NT2/D1 (cell line): Measurements from ENCODE around the gene CDK11B.

Experiments used
- SUZ12 ChIP-seq: IDR thresholded peaks from 2 replicates; pipeline ENCODE4 v1.6.1; 2011; ENCODE audit not compliant: insufficient read length, insufficient read depth; ENCODE audit errors: extremely low read depth
- YY1 ChIP-seq: IDR thresholded peaks from 2 replicates; pipeline ENCODE4 v1.6.1; 2011; ENCODE audit not compliant: insufficient read length, insufficient read depth
- ZNF274 ChIP-seq: IDR thresholded peaks from 2 replicates; pipeline ENCODE4 v1.6.1; 2011; ENCODE audit warnings: mild to moderate bottlenecking, low read depth, low read length

DNA sequence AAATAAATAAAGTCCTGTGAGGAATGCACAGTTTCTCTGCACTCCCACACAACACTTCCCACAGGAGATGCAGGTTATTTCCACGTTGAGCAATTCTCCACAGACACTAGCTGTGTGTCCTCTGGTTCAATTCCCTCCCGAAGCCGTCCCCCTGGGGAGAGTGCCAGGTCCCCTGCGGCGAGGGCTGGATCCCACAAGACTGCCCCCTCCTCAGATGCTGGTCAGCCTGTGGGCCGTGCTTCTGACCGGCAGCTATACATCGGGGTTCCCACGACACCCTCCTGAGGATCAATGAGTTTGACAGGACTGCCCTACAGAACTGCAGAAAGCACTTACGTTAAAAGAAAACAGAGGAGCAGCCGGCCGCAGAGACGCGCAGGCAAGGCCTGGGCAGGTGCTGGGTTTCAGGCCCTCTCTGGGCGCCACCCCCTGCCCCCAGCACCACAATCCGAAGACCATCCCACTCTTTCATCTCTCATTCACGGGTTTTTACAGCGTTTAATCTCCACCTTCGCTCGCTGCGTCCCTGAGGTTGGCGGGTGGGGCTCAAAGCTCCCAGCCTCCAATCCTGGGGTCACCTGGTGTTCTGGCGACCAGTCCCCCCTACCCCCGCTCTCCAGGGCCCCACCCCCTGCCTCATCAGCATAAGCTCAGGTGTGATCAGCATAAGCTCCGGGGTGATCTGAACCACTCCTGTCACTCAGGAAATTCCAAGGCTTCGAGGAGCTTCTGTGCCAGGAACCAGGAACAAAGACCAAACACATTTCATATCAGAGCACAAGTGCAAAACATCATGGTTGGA is 24.5 kb upstream of the CDK11B start:
- no peak for TF ChIP-seq ZNF274
- TF ChIP-seq SUZ12: no peak
- no peak for TF ChIP-seq YY1
